Amniotic epithelial cell (primary cell): ENCODE measurements around the gene ABHD6.
"Not testable (repeated sequence)": the region's sequence is repeated elsewhere in the genome, so short reads cannot be mapped to it uniquely, and the experiment has no call there.

Source experiments
- DNase-seq: peaks from one replicate; pipeline ENCODE4 v3.0.0-alpha.2; 2010; ENCODE audit warnings: low read depth

The ABHD6 gene

DNA sequence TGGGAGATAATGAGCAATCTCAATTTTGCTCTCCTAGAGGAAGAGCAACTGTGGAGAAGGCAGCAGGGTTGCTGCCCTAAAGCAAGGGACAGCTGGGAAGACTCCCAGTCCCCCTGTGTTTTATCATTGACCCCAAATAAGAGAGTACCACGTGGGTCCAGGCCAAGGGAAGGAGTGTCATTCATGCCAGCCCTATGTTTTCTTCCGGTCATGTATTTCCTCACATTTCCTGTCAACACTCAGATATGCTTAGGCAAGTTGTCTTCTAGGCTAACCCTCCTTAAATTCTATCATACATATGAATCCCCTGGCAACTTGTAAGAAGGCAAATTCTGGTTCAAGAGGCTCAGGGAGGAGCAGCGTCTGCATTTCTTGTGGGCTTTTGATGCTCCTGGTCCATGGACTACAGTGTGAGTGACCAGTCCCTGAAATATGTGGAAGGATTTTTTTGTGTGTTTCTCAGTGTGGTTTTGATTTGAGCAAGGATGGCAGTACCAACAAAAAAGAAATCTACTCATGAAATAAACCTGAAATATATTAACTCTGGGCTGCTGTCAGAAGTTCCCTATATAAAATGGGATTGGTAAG lies 36.5 kb downstream of the ABHD6 start:
- peak; percentile 37 for DNase-seq

DNA sequence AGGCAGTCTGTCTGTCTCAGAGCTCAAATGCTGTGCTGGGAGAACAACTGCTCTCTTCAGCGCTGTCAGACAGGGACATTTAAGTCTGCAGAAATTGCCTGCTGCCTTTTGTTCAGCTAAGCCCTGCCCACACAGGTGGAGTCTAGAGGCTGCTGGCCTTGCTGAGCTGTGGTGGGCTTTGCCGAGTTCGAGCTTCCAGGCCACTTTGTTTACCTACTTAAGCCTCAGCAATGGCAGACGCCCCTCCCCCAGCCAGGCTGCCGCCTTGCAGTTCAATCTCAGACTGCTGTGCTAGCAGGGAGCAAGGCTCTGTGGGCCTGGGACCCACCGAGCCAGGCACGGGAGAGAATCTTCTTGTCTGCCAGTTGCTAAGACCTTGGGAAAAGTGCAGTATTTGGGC lies 43.5 kb downstream of the ABHD6 start:
- DNase-seq, result no peak

GRCh38 chr3:58285334-58285733 lies 47.7 kb downstream of the ABHD6 start:
- no peak for DNase-seq

GRCh38 chr3:58287354-58287753 lies 49.8 kb downstream of the ABHD6 start:
- DNase-seq, result no peak

GRCh38 chr3:58288011-58288728 lies 50.6 kb downstream of the ABHD6 start:
- no peak for DNase-seq

- not testable (repeated sequence) for DNase-seq
Observed at GRCh38 chr3:58288964-58289613, 51.5 kb downstream of the ABHD6 start.

DNA sequence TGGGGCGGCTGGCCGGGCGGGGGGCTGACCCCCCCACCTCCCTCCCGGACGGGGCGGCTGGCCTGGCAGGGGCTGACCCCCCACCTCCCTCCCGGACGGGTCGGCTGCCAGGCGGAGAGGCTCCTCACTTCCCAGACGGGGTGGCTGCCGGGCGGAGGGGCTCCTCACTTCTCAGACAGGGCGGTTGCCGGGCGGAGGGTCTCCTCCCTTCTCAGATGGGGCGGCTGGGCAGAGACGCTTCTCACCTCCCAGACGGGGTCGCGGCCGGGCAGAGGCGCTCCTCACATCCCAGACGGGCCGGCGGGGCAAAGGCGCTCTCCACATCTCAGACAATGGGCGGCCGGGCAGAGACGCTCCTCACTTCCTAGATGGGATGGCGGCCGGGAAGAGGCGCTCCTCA lies 52.9 kb downstream of the ABHD6 start:
- not testable (repeated sequence) for DNase-seq

DNA sequence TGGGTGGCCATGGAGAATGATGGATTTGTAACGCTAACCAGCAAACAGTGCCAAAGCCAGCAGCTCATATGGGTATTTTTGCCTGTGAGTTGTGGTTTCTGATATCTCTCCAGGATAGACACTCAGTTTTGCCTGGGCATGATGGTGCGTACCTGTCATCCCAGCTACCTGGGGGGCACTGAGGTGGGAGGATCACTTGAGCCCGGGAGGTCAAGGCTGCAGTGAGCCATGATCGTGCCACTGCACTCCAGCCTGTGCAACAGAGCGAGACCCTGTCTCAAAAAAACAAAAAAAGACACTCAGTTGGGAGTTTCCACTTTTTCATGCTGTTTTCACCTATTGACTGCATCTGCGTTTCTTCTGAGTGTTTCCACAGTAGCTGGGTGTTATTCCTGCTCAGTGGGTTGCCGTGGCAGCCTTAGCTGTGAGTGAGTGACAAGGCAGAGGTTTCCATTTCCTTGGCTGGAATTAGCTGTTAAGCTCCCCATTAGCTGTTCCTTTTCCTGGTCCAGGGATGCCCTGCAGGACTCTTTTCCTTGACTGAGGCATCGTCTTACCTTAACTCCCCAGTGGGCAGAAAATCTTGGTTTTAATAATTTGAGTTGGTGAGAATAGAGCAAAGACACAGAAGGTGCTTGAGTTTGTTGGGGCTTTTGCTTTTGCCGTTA lies 54.2 kb downstream of the ABHD6 start:
- DNase-seq, result no peak

- no peak for DNase-seq
Observed at GRCh38 chr3:58292866-58293265, 55.3 kb downstream of the ABHD6 start.

- DNase-seq, result no peak
Observed at GRCh38 chr3:58293516-58293915, 55.9 kb downstream of the ABHD6 start.

DNA sequence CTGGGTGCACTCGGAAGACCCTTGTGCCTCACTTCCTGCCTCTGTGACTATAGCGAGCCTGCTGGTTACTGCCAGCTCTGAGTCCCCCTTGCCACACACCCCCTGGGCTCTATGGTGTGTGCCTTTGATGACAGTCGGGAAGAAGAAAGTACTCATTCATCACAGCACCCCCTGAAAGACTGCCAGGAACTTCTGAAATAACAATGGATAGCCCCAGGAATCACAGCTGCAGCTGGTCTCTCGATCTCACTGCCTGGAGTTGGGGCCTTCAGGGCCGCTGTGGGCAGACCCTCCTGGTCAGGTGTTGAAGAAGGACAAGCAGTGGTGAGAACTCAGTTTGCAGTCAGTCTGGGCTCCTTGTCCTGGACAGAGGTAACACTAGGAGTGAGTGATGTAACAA lies 58.7 kb downstream of the ABHD6 start:
- no peak for DNase-seq

- no peak for DNase-seq
Observed at GRCh38 chr3:58296843-58297242, 59.3 kb downstream of the ABHD6 start.

- no peak for DNase-seq
Observed at GRCh38 chr3:58298190-58298589, 60.6 kb downstream of the ABHD6 start.

GRCh38 chr3:58299075-58299474 lies 61.5 kb downstream of the ABHD6 start:
- DNase-seq, result no peak

GRCh38 chr3:58299839-58300516 lies 62.4 kb downstream of the ABHD6 start:
- peak; percentile 55 for DNase-seq

- peak; percentile 94 for DNase-seq
Observed at GRCh38 chr3:58305882-58306711, 68.5 kb downstream of the ABHD6 start, which contains the start of the genes HTD2 and RPP14. TSS of gene HTD2 (plus strand) at chr3:58306520. CDS start at chr3:58317614, 11,094 bp downstream. TSS of gene RPP14 (plus strand) at chr3:58306245. CDS start at chr3:58310330, 4,085 bp downstream.

- peak; percentile 65 for DNase-seq
Observed at GRCh38 chr3:58307639-58308215, 70.1 kb downstream of the ABHD6 start.

DNA sequence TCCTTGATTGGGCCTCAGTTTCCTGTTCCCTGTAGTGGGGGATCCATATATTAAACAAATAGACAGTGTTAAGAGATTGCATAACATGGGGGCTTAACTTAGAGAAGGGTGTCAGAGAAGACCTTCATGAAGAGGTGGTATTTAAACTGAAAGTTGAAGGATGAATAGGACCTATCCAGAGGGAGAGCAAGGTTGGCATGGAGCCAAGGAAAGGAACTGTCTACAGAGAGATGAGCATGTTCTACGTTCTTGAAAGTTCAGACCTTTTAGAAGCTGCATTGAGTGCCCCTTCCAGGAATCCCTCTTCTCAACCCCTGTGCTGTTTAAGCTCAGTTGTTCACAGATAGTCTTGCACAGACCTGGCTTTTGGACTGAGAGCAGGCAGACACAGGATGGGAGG lies 71.1 kb downstream of the ABHD6 start:
- DNase-seq, result peak; percentile 34

DNA sequence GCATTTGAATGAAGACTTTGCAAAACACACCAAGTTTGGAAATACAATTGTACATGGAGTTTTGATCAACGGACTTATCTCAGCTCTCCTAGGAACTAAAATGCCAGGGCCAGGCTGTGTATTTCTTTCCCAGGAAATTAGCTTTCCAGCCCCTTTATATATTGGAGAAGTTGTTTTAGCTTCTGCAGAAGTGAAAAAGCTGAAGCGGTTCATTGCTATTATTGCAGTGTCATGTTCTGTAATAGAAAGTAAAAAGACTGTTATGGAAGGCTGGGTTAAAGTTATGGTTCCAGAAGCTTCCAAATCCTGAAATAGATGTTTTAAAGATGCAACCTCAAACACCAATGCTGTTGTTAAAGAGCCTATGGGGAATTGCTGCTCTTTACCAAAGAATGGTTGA lies 80.2 kb downstream of the ABHD6 start:
- no peak for DNase-seq

DNA sequence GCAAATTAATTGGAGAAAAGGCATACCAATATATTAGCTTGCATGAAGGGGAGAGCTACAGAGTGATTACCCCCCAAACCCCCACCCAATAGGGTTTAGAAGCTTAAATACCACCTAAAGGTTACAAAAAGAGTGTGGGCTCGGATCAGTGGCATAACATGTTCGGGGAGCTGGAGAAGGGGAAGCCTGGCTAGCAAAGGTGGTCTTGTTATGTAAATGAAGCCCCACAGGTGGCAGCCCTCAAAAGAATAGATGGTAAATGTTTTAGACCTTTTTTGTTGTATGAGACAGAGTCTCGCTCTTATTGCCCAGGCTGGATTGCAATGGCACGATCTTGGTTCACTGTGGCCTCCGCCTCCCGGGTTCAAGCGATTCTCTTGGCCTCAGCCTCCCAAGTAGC lies 84.2 kb downstream of the ABHD6 start:
- DNase-seq, result no peak

- peak; percentile 38 for DNase-seq
Observed at GRCh38 chr3:58322793-58323192, 85.2 kb downstream of the ABHD6 start.
